ENCODE measurements around the gene CCDC92. TPM values are rescaled to one million over a fixed set of nuclear protein-coding genes. Genes with fewer than 3 reads are reported as not detected.

Gene CCDC92
- polyA plus RNA-seq, 1 donor from 2014 or later, result 11.3 TPM

DNA sequence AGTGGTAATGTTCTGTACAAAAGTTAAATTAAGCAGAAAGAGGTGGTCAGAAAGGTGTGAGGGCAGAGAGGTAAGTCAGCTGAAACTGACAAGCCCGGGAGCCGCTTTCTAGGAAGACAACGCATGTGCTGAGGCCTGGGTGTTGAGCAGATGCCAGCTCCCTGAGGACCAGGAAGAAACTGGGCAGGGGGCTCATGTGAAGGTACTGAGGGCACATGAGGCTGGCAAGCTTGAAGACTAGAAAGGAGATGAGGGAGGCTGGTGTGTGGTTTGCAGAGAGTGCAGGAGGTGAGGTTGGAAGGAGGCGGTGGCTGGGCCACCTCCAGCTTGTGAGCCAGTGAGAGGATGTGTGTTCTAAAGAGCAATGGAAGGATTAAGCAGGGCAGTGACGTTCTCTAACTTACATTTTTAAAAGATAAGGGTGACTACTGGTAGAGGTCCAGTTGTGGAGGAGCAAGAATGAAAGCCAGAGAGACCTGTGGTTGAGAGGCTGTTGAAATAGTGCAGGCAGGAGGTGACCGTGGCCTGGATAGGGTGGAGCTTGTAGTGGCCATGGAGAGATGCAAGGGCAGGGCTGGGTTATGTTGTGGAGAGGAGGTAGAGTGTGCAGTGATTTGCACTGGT is 29.5 kb upstream of the CCDC92 start:
- TF ChIP-seq POLR2AphosphoS5 (IDR thresholded peaks at IDR 0.05) (no peak), EP300 (conservative IDR thresholded peaks at IDR 0.05; ENCODE audit: poor library complexity, severe bottlenecking) (no peak)
- TF ChIP-seq, protein P1, sequence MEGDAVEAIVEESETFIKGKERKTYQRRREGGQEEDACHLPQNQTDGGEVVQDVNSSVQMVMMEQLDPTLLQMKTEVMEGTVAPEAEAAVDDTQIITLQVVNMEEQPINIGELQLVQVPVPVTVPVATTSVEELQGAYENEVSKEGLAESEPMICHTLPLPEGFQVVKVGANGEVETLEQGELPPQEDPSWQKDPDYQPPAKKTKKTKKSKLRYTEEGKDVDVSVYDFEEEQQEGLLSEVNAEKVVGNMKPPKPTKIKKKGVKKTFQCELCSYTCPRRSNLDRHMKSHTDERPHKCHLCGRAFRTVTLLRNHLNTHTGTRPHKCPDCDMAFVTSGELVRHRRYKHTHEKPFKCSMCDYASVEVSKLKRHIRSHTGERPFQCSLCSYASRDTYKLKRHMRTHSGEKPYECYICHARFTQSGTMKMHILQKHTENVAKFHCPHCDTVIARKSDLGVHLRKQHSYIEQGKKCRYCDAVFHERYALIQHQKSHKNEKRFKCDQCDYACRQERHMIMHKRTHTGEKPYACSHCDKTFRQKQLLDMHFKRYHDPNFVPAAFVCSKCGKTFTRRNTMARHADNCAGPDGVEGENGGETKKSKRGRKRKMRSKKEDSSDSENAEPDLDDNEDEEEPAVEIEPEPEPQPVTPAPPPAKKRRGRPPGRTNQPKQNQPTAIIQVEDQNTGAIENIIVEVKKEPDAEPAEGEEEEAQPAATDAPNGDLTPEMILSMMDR (IDR thresholded peaks at IDR 0.05; ENCODE audit: poor library complexity, severe bottlenecking), result no peak
- no peaks in the 10 kb centered on the region for H3F3A ChIP-seq (ENCODE audit: insufficient read depth, low read length, poor library complexity, severe bottlenecking)
- H4K20me1 ChIP-seq (ENCODE audit: insufficient read depth), result no peaks in the 10 kb centered on the region
- H3K4me3 ChIP-seq (ENCODE audit: low read length), result no peak overlapping the region
- H3K4me2 ChIP-seq (ENCODE audit: low read length), result no peak overlapping the region
- no peak overlapping the region for H2AFZ ChIP-seq (ENCODE audit: low read depth, low read length)
- H3K9me2 ChIP-seq (ENCODE audit: insufficient read depth, low read length), result no peaks in the 10 kb centered on the region
- H3K27ac ChIP-seq (ENCODE audit: low read length), result no peak overlapping the region
- no peaks in the 10 kb centered on the region for H3K9me3 ChIP-seq (ENCODE audit: low read length)
- H3K36me3 ChIP-seq (ENCODE audit: insufficient read depth, low read length), result peaks cover 11% of the 10 kb centered on the region
- H3K9ac ChIP-seq (ENCODE audit: low read length), result no peak overlapping the region
- H3K27me3 ChIP-seq (ENCODE audit: insufficient read depth, low read depth, low read length), result no peaks in the 10 kb centered on the region
- peaks cover 29% of the 10 kb centered on the region for H3K79me2 ChIP-seq (replicated peaks; ENCODE audit: insufficient read depth, low read length)

DNA sequence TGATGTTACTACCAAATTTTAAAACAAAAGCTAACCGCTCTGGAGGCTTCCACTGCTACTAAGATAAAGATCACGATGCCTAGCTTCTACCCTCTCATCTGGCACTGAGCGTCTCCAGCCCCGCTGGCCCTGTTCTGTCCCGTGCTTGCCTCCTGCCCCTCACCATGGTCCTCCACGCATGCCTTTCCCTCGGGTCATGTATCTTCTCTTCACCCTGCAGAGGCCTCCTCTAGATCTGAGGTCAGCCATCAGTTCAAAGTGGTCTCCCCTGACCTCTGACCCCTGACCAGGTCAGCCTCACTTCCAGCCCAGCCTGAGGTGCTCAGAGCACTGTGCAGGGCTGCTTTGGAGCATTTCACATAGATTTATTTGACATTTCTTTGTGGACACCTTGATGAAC is 28.7 kb upstream of the CCDC92 start:
- Histone ChIP-seq H3K27me3 (ENCODE audit: insufficient read depth, low read depth, low read length) (no peaks in the 10 kb centered on the region), H3K9me2 (ENCODE audit: insufficient read depth, low read length) (no peaks in the 10 kb centered on the region), H2AFZ (ENCODE audit: low read depth, low read length) (no peak overlapping the region), H3K9me3 (ENCODE audit: low read length) (no peaks in the 10 kb centered on the region), H4K20me1 (ENCODE audit: insufficient read depth) (no peaks in the 10 kb centered on the region), H3K36me3 (ENCODE audit: insufficient read depth, low read length) (peaks cover 11% of the 10 kb centered on the region), H3K79me2 (replicated peaks; ENCODE audit: insufficient read depth, low read length) (peaks cover 32% of the 10 kb centered on the region), H3K27ac (ENCODE audit: low read length) (no peak overlapping the region), H3K9ac (ENCODE audit: low read length) (no peak overlapping the region), H3K4me3 (ENCODE audit: low read length) (no peak overlapping the region), H3K4me2 (ENCODE audit: low read length) (no peak overlapping the region), H3F3A (ENCODE audit: insufficient read depth, low read length, poor library complexity, severe bottlenecking) (no peaks in the 10 kb centered on the region)
- no peak for TF ChIP-seq EP300 (conservative IDR thresholded peaks at IDR 0.05; ENCODE audit: poor library complexity, severe bottlenecking)
- no peak for TF ChIP-seq MXI1 (conservative IDR thresholded peaks at IDR 0.05; ENCODE audit: poor library complexity, severe bottlenecking)
- TF ChIP-seq RAD21 (conservative IDR thresholded peaks at IDR 0.05), result no peak
- TF ChIP-seq SMC3 (conservative IDR thresholded peaks at IDR 0.05; ENCODE audit: poor library complexity), result no peak
- no peak for TF ChIP-seq TAF1 (IDR thresholded peaks at IDR 0.05; ENCODE audit: low read depth)
- no peak for TF ChIP-seq EZH2 (IDR thresholded peaks at IDR 0.05; ENCODE audit: borderline replicate concordance, insufficient read depth, low read length, poor library complexity, severe bottlenecking)
- TF ChIP-seq, protein P2, sequence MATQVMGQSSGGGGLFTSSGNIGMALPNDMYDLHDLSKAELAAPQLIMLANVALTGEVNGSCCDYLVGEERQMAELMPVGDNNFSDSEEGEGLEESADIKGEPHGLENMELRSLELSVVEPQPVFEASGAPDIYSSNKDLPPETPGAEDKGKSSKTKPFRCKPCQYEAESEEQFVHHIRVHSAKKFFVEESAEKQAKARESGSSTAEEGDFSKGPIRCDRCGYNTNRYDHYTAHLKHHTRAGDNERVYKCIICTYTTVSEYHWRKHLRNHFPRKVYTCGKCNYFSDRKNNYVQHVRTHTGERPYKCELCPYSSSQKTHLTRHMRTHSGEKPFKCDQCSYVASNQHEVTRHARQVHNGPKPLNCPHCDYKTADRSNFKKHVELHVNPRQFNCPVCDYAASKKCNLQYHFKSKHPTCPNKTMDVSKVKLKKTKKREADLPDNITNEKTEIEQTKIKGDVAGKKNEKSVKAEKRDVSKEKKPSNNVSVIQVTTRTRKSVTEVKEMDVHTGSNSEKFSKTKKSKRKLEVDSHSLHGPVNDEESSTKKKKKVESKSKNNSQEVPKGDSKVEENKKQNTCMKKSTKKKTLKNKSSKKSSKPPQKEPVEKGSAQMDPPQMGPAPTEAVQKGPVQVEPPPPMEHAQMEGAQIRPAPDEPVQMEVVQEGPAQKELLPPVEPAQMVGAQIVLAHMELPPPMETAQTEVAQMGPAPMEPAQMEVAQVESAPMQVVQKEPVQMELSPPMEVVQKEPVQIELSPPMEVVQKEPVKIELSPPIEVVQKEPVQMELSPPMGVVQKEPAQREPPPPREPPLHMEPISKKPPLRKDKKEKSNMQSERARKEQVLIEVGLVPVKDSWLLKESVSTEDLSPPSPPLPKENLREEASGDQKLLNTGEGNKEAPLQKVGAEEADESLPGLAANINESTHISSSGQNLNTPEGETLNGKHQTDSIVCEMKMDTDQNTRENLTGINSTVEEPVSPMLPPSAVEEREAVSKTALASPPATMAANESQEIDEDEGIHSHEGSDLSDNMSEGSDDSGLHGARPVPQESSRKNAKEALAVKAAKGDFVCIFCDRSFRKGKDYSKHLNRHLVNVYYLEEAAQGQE (IDR thresholded peaks at IDR 0.05; ENCODE audit: borderline replicate concordance), result no peak
- no peak for TF ChIP-seq POLR2AphosphoS5 (IDR thresholded peaks at IDR 0.05)
- TF ChIP-seq, protein P1 (IDR thresholded peaks at IDR 0.05; ENCODE audit: poor library complexity, severe bottlenecking), result no peak
